ENCODE results near the gene MICAL2.

The MICAL2 gene

GRCh38 chr11:12123799-12124198, 13.4 kb downstream of the MICAL2 start:
- peak overlapping the region; percentile 85 for H3K27ac Mint-ChIP-seq
- intact Hi-C loops (cut with micrococcal nuclease), result loop anchor here (5.0 kb wide), 1 partner anchor 34 kb away; no protein-coding TSS in a partner anchor
- no peaks in the 10 kb centered on the region for H3K9me3 Mint-ChIP-seq
- H3K36me3 Mint-ChIP-seq (ENCODE audit: low read depth), result peaks cover 17% of the 10 kb centered on the region
- H3K27me3 Mint-ChIP-seq, result no peaks in the 10 kb centered on the region
- H3K4me1 Mint-ChIP-seq (ENCODE audit: low read depth), result peaks cover 92% of the 10 kb centered on the region
- H3K4me3 Mint-ChIP-seq, result no peak overlapping the region

GRCh38 chr11:12124306-12124705, 13.9 kb downstream of the MICAL2 start:
- no peaks in the 10 kb centered on the region for H3K27me3 Mint-ChIP-seq
- H3K36me3 Mint-ChIP-seq (ENCODE audit: low read depth), result peaks cover 12% of the 10 kb centered on the region
- H3K27ac Mint-ChIP-seq, result peak overlapping the region; percentile 85
- H3K4me3 Mint-ChIP-seq, result peak overlapping the region; percentile 11
- intact Hi-C loops (cut with micrococcal nuclease), result loop anchor here (5.0 kb wide), 1 partner anchor 33 kb away; no protein-coding TSS in a partner anchor
- H3K9me3 Mint-ChIP-seq, result no peaks in the 10 kb centered on the region
- H3K4me1 Mint-ChIP-seq (ENCODE audit: low read depth), result peaks cover 92% of the 10 kb centered on the region

GRCh38 chr11:12125609-12126149, 15.3 kb downstream of the MICAL2 start:
- Mint-ChIP-seq H3K9me3 (no peaks in the 10 kb centered on the region), H3K27me3 (no peaks in the 10 kb centered on the region), H3K4me3 (no peak overlapping the region), H3K4me1 (ENCODE audit: low read depth) (peaks cover 92% of the 10 kb centered on the region), H3K27ac (no peak overlapping the region), H3K36me3 (ENCODE audit: low read depth) (peaks cover 11% of the 10 kb centered on the region)
- intact Hi-C loops (cut with micrococcal nuclease), result no loop called here

- Mint-ChIP-seq H3K9me3 (no peaks in the 10 kb centered on the region), H3K27me3 (no peaks in the 10 kb centered on the region), H3K36me3 (ENCODE audit: low read depth) (peaks cover 11% of the 10 kb centered on the region), H3K27ac (peak overlapping the region; percentile 35), H3K4me1 (ENCODE audit: low read depth) (peaks cover 91% of the 10 kb centered on the region), H3K4me3 (no peak overlapping the region)
- intact Hi-C loops (cut with micrococcal nuclease), result no loop called here
Measured at GRCh38 chr11:12126344-12127019, 16.1 kb downstream of the MICAL2 start.

GRCh38 chr11:12127206-12127898, 17.0 kb downstream of the MICAL2 start:
- peak overlapping the region; percentile 35 for H3K27ac Mint-ChIP-seq
- H3K9me3 Mint-ChIP-seq, result no peaks in the 10 kb centered on the region
- H3K4me3 Mint-ChIP-seq, result no peak overlapping the region
- intact Hi-C loops (cut with micrococcal nuclease), result no loop called here
- peaks cover 7% of the 10 kb centered on the region for H3K36me3 Mint-ChIP-seq (ENCODE audit: low read depth)
- peaks cover 90% of the 10 kb centered on the region for H3K4me1 Mint-ChIP-seq (ENCODE audit: low read depth)
- no peaks in the 10 kb centered on the region for H3K27me3 Mint-ChIP-seq

GRCh38 chr11:12128301-12128751, 17.9 kb downstream of the MICAL2 start:
- intact Hi-C loops (cut with micrococcal nuclease), result no loop called here
- no peaks in the 10 kb centered on the region for H3K9me3 Mint-ChIP-seq
- no peak overlapping the region for H3K4me3 Mint-ChIP-seq
- H3K27ac Mint-ChIP-seq, result no peak overlapping the region
- peaks cover 96% of the 10 kb centered on the region for H3K4me1 Mint-ChIP-seq (ENCODE audit: low read depth)
- H3K27me3 Mint-ChIP-seq, result no peaks in the 10 kb centered on the region
- H3K36me3 Mint-ChIP-seq (ENCODE audit: low read depth), result peaks cover 7% of the 10 kb centered on the region

GRCh38 chr11:12129227-12129626, 18.8 kb downstream of the MICAL2 start:
- Mint-ChIP-seq H3K4me3 (peak overlapping the region; percentile 24), H3K36me3 (ENCODE audit: low read depth) (peaks cover 7% of the 10 kb centered on the region), H3K4me1 (ENCODE audit: low read depth) (peaks cover 97% of the 10 kb centered on the region), H3K27me3 (no peaks in the 10 kb centered on the region), H3K27ac (peak overlapping the region; percentile 64), H3K9me3 (no peaks in the 10 kb centered on the region)
- intact Hi-C loops (cut with micrococcal nuclease), result no loop called here

- H3K27me3 Mint-ChIP-seq, result no peaks in the 10 kb centered on the region
- H3K36me3 Mint-ChIP-seq (ENCODE audit: low read depth), result peaks cover 7% of the 10 kb centered on the region
- intact Hi-C loops (cut with micrococcal nuclease), result no loop called here
- H3K9me3 Mint-ChIP-seq, result no peaks in the 10 kb centered on the region
- no peak overlapping the region for H3K4me3 Mint-ChIP-seq
- peak overlapping the region; percentile 64 for H3K27ac Mint-ChIP-seq
- peaks cover 94% of the 10 kb centered on the region for H3K4me1 Mint-ChIP-seq (ENCODE audit: low read depth)
Measured at GRCh38 chr11:12130180-12130980, 20.0 kb downstream of the MICAL2 start.

- H3K27me3 Mint-ChIP-seq, result no peaks in the 10 kb centered on the region
- no peak overlapping the region for H3K4me3 Mint-ChIP-seq
- intact Hi-C loops (cut with micrococcal nuclease), result no loop called here
- no peak overlapping the region for H3K27ac Mint-ChIP-seq
- no peaks in the 10 kb centered on the region for H3K9me3 Mint-ChIP-seq
- H3K4me1 Mint-ChIP-seq (ENCODE audit: low read depth), result peaks cover 82% of the 10 kb centered on the region
- peaks cover 7% of the 10 kb centered on the region for H3K36me3 Mint-ChIP-seq (ENCODE audit: low read depth)
Measured at GRCh38 chr11:12131943-12132789, 21.8 kb downstream of the MICAL2 start.

GRCh38 chr11:12132790-12133145, 22.4 kb downstream of the MICAL2 start:
- H3K27me3 Mint-ChIP-seq, result no peaks in the 10 kb centered on the region
- no peaks in the 10 kb centered on the region for H3K9me3 Mint-ChIP-seq
- intact Hi-C loops (cut with micrococcal nuclease), result no loop called here
- peaks cover 76% of the 10 kb centered on the region for H3K4me1 Mint-ChIP-seq (ENCODE audit: low read depth)
- no peak overlapping the region for H3K27ac Mint-ChIP-seq
- no peak overlapping the region for H3K4me3 Mint-ChIP-seq
- peaks cover 7% of the 10 kb centered on the region for H3K36me3 Mint-ChIP-seq (ENCODE audit: low read depth)

- intact Hi-C loops (cut with micrococcal nuclease), result no loop called here
Measured at GRCh38 chr11:12133547-12134235, 23.3 kb downstream of the MICAL2 start.

GRCh38 chr11:12134236-12134585, 23.8 kb downstream of the MICAL2 start:
- Mint-ChIP-seq H3K9me3 (no peaks in the 10 kb centered on the region), H3K4me3 (peak overlapping the region; percentile 39), H3K27ac (peak overlapping the region; percentile 89), H3K27me3 (no peaks in the 10 kb centered on the region), H3K4me1 (ENCODE audit: low read depth) (peaks cover 61% of the 10 kb centered on the region), H3K36me3 (ENCODE audit: low read depth) (peaks cover 20% of the 10 kb centered on the region)
- intact Hi-C loops (cut with micrococcal nuclease), result no loop called here

More at GRCh38 chr11:12133547-12134235, 23.3 kb downstream of the MICAL2 start:
- H3K9me3 Mint-ChIP-seq, result no peaks in the 10 kb centered on the region
- H3K27ac Mint-ChIP-seq, result peak overlapping the region; percentile 89
- H3K4me3 Mint-ChIP-seq, result no peak overlapping the region
- H3K36me3 Mint-ChIP-seq (ENCODE audit: low read depth), result peaks cover 15% of the 10 kb centered on the region
- no peaks in the 10 kb centered on the region for H3K27me3 Mint-ChIP-seq
- H3K4me1 Mint-ChIP-seq (ENCODE audit: low read depth), result peaks cover 67% of the 10 kb centered on the region

- Mint-ChIP-seq H3K27ac (peak overlapping the region; percentile 89), H3K27me3 (no peaks in the 10 kb centered on the region), H3K4me1 (ENCODE audit: low read depth) (peaks cover 52% of the 10 kb centered on the region), H3K9me3 (no peaks in the 10 kb centered on the region), H3K4me3 (no peak overlapping the region), H3K36me3 (ENCODE audit: low read depth) (peaks cover 30% of the 10 kb centered on the region)
- intact Hi-C loops (cut with micrococcal nuclease), result no loop called here
Measured at GRCh38 chr11:12135185-12135584, 24.8 kb downstream of the MICAL2 start.
